ENCODE results near the gene LGALS1.

DNA sequence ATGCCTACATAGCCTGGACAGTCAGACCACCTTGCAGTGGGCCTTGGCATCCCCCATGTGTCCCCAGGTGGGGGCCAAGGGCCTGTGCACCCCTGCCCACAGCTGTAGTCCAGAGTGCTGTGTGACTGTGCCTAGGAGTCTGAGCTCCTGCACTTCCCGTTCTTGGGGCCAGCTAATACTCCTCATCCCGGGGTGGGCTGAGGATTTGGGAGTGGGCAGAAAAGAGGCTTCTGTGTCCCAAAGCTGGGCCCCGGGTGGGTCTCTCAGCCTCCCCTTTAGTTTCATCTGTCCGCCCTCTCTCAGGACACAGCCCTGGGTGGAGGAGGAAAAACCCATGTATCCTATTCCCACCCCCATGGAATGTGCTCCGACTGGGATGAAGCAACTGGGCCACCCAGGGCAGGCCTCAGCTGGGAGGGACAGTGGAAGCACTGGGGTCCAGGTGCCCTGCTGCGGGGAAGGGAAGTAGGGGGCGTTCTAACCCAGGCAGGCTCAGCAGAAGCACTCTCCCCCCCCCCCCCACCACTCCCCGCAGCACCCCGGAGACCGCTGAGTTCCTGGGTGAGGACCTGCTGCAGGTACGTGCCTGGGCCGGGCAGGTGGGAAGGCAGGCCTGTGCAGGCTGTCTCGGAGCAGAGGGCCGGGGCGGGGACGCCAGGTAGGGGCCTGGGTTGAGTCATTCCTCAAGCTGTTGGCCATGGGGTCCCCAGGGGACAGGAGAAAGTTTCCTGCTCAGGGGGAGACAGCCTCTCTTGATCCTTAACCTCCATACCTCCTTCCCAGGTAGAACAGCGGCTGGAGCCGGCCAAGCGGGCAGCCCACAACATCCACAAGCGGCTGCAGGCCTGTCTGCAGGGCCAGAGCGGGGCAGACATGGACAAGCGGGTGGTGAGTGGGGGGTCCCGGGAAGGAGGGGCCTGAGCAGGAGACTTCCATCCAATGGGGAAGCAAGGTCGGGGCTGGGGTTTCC lies 34.6 kb upstream of the LGALS1 start:
- TF ChIP-seq, protein P1, sequence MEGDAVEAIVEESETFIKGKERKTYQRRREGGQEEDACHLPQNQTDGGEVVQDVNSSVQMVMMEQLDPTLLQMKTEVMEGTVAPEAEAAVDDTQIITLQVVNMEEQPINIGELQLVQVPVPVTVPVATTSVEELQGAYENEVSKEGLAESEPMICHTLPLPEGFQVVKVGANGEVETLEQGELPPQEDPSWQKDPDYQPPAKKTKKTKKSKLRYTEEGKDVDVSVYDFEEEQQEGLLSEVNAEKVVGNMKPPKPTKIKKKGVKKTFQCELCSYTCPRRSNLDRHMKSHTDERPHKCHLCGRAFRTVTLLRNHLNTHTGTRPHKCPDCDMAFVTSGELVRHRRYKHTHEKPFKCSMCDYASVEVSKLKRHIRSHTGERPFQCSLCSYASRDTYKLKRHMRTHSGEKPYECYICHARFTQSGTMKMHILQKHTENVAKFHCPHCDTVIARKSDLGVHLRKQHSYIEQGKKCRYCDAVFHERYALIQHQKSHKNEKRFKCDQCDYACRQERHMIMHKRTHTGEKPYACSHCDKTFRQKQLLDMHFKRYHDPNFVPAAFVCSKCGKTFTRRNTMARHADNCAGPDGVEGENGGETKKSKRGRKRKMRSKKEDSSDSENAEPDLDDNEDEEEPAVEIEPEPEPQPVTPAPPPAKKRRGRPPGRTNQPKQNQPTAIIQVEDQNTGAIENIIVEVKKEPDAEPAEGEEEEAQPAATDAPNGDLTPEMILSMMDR (conservative IDR thresholded peaks at IDR 0.05; ENCODE audit: low read depth, low read length): no peak
- TF ChIP-seq EZH2 (IDR thresholded peaks at IDR 0.05; ENCODE audit: borderline replicate concordance, low read depth, low read length, poor library complexity, severe bottlenecking): no peak

Data from A673 (cell line).